ENCODE measurements around the gene RHOT1.

The RHOT1 gene

DNA sequence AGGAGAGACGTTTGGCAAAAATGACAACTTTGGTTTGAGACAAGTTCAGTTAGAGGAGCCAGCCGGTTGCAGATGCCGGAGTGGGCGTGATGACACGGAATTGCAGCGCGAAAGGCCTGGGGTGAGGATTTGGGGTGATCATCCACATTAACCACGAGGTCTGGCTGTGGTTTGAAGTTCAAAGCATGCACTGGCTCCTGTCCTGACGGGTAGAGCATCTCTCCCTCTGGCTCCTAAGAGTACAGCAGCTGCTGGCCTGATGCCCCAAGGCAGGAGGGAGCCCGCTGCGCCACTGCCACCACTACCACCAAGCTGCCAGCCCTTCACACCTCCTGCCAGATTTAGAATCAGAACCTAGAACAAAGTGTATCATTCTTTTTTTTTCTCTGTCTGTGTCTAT lies 127.1 kb downstream of the RHOT1 start:
- DNase-seq (ENCODE audit: low spot score) = peak; percentile 92

DNA sequence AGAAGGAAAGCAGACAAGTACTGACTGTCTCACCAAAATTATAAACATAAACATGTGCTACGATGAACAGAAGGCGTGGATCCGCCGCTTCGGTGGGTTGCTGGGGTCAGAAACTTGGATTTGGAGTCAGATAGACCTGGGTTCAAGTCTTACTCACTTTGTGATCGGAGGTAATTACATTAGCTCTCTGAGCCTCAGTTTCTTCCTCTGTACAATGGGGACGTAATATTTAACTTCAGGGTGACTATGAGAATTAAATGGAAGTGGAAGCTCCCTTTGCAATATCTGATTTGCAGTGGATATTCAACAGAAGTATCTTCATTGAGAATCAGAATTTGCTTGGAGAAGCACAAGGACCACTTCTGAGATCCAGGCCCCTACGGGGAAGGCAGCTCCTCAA lies 129.5 kb downstream of the RHOT1 start:
- DNase-seq (ENCODE audit: low spot score) = no peak

DNA sequence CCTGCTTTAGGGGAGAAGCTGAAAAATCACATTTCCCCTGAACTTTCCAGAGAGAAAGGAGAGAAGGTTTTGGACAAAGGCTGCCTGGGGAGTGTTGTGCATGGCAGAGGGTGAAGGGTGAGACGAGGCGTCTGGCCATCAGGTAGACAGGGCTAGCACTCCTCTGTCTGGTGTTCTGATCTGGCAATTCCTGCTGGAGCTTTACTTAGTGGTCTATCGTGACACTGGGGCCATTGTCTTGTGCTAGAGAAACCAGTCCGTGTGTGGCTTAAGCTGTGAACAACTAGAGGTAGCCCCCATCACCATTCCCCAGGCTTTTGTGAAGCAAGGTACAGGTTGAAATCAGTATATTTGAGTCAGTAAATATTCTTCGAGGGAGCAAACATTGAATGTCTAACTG lies 131.8 kb downstream of the RHOT1 start:
- no peak for DNase-seq (ENCODE audit: low spot score)

DNA sequence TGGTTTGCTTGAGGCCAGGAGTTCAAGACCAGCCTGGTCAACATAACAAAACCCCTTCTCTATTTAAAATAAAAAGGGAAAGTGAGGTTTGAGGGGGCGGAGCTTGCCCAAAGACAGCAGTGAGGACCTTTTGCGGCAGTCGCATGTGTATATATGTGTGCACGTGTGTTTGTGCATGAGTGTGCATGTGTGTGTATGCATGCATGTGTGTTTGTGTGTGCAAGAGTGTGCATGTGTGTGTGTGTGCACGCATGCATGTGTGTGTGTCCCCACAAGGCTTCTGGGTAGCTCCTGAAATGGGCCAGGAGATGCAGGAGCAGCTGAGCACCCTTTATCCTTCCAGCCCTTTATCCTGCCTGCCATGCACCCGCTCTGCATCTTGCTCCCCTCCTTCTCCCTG lies 132.3 kb downstream of the RHOT1 start:
- no peak for DNase-seq (ENCODE audit: low spot score)

All from cerebellar cortex (tissue), 1 donor.